Measurements from ENCODE around the gene C12orf42.

Gene C12orf42

DNA sequence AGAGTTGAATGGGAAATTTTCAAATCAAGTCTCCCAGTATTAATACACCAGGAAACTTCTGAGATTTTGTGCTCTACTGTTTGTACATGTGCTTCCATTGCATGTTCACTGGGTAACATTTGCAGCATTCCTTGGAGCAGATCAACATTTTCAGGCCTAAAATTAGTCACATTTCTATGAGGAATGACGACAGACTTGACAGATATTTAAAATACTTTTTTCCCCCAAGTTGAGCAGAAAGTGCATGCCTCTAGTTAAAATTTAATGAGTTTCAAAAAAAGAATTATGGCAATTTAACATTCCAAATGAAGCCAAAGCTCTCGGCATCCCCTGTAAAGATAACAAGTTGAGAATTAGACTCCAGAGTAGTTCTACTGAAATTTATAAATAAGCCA is 72.3 kb downstream of the C12orf42 start:
- no peak for DNase-seq (ENCODE audit: low read depth)

DNA sequence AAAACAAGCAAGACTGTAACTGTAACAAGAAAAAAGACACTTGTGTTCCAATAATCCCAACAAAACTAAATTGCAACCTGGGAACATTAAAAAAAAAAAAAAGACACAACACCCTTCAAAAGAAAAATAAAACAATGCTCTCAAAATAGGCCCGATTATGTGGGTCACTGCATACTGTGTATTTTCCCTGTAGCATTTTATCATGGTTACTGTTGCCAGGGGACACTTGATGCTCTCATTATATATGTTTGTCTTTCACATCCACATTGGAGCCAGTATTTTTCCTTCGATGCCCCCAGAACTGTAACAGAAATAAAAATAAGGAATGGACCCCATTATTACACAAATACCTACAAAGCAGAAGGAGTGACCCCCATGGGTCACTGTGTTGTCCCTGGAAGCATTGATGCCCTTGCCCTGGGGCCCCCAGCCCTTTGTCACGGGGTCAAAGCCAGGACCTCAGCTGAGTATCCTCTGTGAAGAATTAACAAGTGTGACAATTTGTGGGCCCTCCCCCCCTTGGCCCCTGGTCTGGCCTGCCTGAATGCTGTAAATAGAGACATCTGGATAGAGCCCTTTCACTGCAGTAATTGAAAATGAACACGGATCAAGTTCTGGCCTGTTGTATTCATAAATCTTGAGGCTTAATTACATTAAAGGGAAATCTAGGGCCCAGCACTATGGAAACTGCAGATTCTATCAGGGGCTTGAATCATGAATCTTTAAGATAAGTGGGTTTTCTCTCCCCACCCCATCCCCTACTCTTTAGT is 72.8 kb downstream of the C12orf42 start:
- DNase-seq (ENCODE audit: low read depth), result no peak

DNA sequence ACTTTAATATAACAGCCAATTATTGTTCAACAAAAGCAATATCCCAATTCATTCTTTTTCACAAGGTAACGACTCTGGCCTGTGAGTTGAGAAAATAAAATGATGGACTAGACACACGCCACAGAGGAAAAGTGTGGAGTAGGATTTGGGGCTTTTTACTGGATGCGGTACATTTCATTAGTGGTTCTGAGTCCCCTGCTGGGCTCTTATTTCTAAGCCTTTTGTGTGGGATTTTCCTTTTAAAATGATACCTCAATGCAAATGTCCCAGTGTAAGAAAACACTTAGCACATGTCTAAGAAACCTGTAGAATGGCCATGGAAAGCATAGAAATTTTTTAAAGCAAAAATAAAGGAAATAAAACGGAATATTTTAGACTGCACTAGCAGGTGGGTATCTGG is 73.4 kb downstream of the C12orf42 start:
- DNase-seq (ENCODE audit: low read depth), result no peak

DNA sequence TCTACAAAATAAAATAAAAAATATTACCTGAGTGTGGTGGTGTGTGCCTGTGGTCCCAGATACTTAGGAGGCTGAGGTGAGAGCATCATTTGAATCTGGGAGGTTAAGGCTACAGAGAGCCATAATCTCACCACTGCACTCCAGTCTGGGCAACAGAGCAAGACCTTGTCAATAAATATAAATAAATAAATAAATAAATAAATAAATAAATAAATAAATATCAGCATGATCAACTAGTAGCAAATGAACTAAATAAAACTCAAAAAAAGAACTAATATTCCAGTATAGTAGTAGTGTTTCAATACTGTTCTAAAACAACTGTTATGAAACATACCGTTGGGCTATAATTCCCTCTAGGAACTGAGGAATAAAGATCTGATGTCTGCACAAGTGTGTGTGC is 74.4 kb downstream of the C12orf42 start:
- DNase-seq (ENCODE audit: low read depth), result no peak

DNA sequence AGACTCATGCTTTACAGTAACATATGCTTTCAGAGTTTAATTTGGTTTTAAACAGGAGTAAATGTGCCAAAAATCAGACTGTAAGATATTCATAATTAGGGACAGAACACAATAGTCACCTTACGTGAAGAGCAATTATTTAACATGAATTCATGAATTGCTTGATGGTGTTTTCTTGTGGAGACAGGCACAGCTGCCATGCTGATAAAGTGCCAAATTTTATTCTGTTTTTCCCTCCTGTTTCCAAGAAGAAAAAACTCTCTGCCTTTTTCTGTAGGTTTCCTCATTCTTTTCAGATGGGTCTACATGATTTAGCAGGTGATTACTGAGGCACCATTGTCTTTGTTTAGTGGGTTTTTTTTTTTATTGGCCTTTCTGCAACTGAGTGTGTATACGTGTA is 80.1 kb downstream of the C12orf42 start:
- DNase-seq (ENCODE audit: low read depth), result no peak

DNA sequence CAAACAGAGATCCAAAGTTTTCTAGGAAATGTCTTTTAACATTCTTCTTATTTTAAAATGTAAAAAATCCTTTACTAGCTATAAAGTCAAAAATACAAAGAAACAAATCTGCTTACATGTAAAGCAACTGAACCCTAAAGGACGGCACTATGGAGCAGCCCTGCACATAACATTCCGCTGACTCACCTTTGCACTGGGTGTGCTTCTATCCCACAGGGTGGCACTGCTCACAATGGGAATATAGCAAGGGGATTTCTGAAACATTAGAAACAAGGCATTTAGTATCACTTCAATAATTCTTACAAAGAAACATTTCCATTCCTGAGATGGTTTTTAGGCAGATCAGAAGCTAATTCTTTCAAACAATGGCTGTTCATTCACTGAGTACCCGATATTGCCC is 94.3 kb downstream of the C12orf42 start:
- DNase-seq (ENCODE audit: low read depth), result no peak

DNA sequence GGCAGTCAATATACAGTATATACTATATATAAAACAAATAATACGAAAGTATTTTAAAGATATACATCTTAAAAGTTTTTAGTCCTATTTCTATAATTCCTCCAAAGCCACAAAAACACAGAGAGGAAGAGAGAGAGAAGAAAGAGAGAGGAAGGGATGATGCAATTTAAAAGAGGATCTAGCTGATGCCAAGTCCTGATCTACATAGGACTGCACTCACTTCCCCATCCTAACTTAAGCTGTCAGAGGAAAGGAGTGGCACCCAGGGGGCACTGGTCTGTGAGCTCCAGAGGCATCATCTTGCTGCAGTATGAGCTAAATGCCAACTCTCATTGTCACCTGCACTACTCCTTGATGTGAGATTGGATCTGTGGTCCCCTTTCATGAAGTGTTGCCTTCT is 95.8 kb downstream of the C12orf42 start:
- no peak for DNase-seq (ENCODE audit: low read depth)

DNA sequence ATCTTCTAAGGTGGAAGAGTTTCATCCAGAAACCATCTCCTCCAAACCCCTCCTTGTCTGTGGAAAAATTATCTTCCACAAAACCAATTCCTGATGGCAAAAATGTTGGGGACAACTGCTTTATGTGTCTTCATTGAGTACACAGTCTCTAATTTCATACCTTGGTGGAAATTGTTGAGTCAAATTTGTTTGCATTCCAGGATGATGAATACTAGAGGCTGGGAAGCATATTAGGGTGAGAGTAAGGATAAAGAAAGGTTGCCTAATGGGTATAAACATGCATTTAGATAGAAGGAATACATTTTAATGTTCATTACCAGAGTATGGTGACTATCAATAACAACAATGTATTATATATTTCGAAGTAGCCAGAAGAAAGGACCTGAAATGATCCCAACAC is 98.2 kb downstream of the C12orf42 start:
- no peak for DNase-seq (ENCODE audit: low read depth)

DNA sequence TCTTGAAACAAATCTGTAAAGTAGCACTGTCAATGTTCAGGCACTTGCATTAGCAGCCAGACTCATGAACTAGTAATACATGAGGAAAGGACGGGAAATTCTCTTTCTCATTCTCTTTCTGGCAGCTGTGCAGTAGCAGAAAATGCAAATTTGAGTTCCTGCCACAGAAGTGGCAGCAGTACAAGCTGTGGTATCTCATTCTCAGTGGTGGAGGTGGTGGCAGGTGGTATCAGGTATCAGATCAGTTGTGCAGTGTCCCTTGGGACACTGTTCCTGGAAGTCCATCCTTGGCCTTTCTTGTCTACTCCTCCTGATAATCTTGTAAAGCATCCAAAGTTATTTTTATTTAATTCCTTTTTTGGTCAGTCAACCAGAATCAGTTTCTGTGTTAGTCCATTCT is 103.0 kb downstream of the C12orf42 start:
- no peak for DNase-seq (ENCODE audit: low read depth)

DNA sequence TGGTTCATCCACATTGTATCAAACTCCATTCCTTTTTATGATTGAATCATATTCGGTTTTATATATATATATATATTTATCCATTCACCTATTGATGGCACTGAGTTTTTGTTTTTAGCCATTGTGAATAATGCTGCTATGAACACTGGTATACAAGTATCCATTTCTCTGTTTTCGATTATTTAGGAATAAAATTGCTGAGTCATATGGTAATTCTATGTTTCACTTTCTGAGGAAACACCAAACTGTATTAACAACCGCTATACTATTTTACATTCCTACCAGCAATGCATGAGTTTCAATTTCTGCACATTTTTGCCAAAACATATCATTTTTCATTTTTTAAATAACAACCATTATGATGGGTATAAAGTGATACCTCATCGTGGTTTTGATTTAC is 104.7 kb downstream of the C12orf42 start:
- DNase-seq (ENCODE audit: low read depth), result no peak

DNA sequence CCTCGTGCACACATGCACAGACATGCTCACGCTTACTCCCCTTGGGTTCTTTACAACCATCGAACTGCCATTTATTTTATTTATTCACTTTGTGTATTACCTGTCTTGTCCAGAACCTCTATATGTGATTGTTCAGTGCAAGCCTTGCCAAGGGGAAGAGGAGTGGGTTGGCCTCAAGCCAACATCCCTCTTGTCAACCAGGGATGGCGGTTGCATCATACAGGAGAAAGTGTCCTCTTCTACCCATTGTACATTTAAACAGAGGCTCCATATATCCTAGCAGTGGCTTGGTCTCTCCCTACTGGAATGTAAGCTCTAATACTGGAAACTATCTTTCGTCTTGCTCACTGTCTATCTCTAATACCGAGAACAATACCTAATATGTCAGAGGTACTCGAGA is 108.4 kb downstream of the C12orf42 start:
- no peak for DNase-seq (ENCODE audit: low read depth)

DNA sequence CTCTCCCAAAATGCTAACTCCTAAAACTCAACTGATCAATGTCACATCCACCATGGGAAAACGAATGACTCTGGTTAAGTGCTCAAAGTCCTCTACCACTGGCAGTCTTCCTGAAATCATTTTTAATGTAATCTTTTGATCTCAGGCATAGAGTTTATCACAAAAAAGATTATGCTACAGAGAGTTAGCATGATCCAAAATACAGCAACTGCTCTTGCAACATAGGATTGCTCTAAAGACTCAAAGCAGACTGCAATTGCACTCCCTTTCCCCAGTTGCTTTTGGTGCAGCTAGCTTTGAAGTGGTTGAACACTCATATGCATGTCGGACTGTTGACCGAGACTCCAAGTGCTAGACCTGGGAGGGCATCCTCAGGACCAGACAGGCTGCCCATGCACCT is 109.3 kb downstream of the C12orf42 start:
- DNase-seq (ENCODE audit: low read depth), result no peak

DNA sequence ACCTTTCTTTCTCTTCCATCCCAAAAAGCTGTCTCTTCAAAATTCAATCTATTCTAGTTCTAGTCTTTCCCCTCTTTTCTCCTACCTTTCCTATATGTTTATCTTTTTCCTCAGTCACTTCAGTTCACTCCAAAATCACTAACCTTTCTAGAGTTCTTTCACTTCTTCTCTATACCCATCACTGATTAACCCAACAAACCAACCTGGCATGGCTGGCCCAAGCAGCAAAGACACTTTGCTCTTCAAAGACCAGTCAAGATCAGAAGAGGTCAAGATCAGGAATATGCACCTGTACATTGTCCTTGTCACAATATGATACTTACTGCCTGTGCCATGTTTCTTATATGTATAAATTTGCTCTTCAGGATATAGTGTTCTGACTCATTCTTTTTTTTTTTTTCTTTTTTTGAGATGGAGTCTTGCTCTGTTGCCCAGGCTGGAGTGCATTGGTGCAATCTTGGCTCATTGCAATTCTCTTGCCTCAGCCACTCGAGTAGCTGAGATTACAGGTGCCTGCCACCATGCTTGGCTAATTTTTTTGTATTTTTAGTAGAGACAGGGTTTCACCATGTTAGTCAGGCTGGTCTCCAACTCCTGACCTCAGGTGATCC is 112.9 kb downstream of the C12orf42 start:
- no peak for DNase-seq (ENCODE audit: low read depth)

DNA sequence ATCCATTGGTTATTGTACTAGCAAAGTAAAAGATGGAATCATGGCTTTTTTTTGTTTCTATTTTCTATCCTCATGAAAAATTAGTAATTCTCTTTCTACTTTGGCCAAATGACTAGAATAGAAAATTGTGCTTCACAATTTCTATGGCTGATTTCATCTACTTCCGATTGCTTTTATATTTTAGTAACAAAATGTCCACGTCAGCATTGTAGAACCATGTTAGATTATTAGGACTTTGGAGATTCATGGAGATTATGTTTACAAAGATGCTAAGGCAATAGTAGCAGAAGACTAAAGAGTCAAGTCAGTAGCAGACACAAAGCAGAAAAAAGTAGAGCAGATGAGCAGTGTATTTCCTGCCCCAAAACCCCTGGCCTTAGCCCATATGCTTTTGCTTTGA is 113.6 kb downstream of the C12orf42 start:
- no peak for DNase-seq (ENCODE audit: low read depth)

DNA sequence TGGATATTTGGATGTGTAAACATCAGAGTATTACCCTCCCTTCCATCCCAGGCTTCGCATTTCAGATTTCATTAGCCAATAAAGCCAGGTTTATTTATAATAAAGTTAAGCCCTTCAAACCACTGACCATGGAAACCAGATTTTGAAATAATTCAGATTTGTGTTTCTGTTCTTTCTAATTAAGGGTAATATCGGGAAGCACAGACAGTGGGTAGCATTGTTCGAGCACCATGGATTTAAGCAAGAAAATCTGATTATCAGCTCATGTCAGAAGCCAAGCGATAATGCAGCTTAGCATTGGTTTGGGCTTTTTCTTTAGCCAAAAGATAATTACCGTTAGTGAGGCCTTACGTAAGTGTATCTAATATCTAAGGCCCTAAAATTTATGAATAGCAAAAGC is 116.1 kb downstream of the C12orf42 start:
- no peak for DNase-seq (ENCODE audit: low read depth)

DNA sequence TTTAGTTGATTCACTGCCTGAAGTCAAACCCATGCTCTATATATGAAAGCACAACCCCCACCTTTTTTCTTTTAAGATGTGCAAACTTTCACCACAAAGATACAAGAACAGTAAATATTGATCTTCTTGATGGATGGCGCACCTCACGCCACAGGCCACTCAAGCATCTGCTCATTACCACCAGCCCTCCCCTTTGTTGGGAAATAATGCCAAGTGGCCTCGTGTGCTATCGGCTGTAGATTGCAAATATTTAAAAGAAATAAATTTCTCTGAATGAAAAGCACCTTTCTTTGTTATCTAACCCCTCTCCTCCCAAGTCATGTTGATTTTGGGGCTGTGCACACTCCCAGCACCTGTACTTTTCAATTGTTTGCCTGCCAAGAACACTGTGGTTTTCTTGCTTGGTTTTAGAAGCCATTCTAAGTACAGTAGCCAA is 122.7 kb downstream of the C12orf42 start:
- DNase-seq (ENCODE audit: low read depth), result no peak

DNA sequence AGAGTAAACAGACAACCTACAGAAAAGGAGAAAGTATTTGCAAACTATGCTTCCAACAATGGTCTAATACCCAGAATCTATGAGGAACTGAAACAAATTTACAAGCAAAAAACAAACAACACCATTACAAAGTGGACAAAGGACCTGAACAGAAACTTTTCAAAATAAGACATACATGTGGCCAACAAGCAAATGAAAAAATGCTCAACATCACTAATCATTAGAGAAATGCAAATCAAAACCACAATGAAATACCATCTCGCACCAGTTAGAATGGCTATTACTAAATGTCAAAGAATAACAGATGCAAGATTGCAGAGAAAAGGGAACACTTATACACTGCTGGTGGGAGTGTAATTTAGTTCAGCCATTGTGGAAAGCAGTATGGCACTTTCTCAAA is 125.8 kb downstream of the C12orf42 start:
- DNase-seq (ENCODE audit: low read depth), result no peak

DNA sequence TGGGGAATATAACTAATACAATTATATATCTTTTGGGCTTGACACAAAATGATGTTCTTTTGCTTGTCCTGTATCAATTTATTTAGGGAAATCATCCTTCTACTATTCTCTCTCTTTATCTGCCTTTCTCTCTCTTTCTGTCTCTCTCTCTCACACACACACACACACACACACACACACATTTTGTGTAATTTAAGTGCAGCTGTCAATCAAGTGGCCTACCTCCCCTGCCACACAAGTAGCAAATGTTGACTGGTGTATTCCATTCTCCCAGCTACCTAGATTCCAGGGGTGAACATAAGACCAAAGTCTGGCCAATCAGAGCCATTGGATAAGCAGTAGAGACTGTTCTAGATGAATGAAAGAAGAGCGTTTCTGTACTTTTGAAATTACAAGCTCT is 127.6 kb downstream of the C12orf42 start:
- no peak for DNase-seq (ENCODE audit: low read depth)

DNA sequence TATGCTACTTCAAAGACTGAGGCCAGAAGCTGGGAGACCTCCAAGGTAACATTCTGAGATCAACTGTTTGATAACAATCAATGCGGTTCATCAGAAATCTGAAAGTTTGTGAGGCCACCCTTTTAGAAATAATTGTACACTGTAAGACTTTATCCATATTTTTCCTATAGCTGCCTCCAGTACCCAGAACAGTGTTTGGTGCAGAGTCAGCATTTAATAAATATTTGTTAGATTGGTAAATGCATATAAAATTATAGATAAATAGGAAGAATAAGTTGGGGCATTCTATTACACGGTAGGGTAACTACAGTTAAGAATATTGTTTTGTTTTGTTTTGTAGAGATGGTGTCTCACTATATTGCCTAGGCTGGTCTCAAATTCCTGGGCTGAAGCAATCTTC is 141.4 kb downstream of the C12orf42 start:
- no peak for DNase-seq (ENCODE audit: low read depth)

DNA sequence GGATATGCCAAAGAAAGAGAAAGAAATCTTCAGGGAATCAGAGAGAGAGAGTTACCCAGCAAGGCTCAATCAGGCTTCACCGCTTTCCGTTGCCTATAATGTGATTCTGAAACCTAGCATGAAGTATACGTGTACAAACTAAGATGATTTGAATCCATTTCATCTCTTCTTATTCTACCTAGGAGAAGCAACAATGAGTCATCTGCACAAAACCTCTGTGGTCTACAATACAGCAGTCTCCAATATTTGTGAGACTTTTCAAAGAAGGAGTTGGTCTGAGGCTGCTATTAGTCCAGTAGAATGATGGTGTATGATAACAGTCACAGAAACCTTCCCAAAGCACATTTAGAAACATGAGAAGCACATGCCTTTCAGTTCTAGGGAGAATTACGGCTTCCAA is 141.9 kb downstream of the C12orf42 start:
- DNase-seq (ENCODE audit: low read depth), result no peak

DNA sequence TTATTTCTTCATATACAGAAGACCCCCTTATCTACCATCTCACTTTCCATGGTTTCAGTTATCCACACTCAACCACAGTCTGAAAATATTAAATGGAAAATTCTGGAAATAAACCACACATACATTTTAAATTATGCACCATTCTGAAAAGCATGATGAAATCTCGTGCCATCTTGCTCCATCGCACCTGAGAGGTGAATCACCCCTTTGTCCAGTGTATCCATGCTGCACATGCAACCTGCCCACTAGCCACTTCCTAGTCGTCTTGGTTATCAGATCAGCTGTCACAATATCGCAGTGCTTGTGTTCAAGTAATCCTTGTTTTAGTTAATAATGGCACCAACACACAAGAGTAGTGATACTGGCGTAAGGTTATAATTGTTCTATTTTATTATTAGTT is 145.7 kb downstream of the C12orf42 start:
- no peak for DNase-seq (ENCODE audit: low read depth)

DNA sequence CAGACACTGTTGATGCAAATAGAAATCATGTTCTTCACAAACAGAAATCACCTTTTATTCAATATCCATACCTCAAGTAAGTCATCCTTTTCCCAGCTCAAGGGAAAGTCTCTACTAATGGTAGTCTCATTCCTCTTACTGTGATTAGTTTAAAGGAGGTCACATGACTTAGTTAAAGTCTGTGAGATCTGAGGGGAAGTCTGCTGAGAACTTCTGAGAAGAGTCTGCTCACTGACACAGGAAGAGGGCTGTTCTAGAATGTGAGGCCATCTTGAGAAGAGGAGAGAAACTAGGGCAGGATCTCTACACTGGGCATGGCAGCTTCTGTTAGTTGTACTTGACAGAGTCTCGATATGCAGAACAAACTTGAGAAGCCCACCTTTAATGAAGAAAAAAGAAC is 146.8 kb downstream of the C12orf42 start:
- no peak for DNase-seq (ENCODE audit: low read depth)

DNA sequence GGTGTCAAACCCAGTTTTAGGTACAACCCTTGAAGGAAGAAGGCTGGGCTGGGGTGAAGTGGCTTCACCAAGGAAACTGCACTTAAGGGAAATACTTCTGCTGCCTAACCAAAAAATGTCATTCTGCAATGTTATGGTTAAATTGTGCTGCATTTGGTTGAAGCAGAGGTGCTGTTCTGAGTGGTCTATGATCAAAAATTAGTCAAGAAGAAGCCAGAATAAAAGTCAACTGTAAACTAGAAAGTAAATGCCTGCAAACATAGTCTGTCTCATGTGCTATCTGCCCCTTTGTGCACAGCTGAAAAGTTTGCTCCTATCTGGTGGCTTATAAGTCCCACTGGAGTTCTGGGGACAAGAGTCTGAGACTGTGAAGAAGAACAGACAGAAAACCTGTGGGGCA is 158.8 kb downstream of the C12orf42 start:
- no peak for DNase-seq (ENCODE audit: low read depth)

DNA sequence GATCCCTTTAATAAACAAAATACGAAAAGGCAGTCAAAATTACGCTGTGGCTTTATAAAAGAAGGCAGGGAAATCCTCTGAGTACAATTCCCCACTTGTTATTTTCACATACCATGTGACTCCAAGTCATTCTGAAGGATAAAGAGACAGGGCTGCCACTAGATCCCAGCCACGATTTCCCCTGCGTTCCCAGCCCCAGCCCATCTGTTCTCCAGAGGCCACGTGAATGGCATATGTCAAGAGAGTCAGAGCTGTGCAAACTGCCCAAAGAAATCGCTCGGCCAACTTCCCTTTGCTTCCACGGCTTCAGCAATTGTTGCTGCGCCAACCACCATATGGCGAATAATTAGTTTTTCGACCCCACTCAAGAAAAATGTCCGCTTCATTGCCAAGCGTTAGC is 161.3 kb downstream of the C12orf42 start:
- DNase-seq (ENCODE audit: low read depth), result no peak
